Measurements from ENCODE around the gene CYP2U1. TPM values are rescaled to one million over a fixed set of nuclear protein-coding genes. Genes with fewer than 3 reads are reported as not detected.

The CYP2U1 gene
- total and polyA plus RNA-seq, 9 of the 15 experiments (the other 6 are each of a cell fraction or from before 2014, with no cell fraction given): 0.03 to 0.15 (median 0.07) TPM

DNA sequence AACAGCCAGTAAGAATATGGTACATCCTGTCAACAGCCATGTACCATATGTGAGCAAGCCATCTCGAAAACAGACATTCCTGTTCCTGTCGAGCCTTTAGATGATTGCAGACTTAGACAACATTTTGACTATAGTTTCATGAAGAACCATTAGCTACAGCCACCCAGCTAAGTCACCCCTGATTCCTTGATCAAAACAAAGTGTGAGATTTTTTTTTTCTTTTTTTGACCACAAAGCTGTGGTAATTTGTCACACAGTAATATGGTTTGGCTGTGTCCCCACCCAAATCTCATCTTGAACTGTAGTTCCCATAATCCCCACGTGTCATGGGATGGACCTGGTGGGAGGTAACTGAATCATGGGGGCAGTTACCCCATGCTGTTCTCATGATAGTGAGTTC, 43.2 kb downstream of the CYP2U1 start:
- no peak overlapping the region for H3K4me3 ChIP-seq
- TF ChIP-seq CBX2 (IDR thresholded peaks at IDR 0.05; ENCODE audit: insufficient read depth, low read length, poor library complexity, severe bottlenecking) (no peak), ETS2 (tag; IDR thresholded peaks at IDR 0.05; ENCODE audit: borderline replicate concordance, poor library complexity, severe bottlenecking) (no peak), ZC3H4 (CRISPR knock-in tag; IDR thresholded peaks at IDR 0.05; ENCODE audit: borderline replicate concordance) (no peak), RUNX1 (IDR thresholded peaks at IDR 0.05; ENCODE audit: low read depth) (no peak), ZSCAN29 (IDR thresholded peaks at IDR 0.05) (no peak), ATF7 (IDR thresholded peaks at IDR 0.05) (no peak), ZNF507 (tag; conservative IDR thresholded peaks at IDR 0.05) (no peak), TAL1 (IDR thresholded peaks at IDR 0.05) (no peak), TEAD4 (IDR thresholded peaks at IDR 0.05; ENCODE audit: low read length) (no peak), TEAD4 (CRISPR knock-in tag; IDR thresholded peaks at IDR 0.05; ENCODE audit: borderline replicate concordance) (no peak), NR4A1 (CRISPR knock-in tag; IDR thresholded peaks at IDR 0.05) (no peak), NR4A1 (tag; IDR thresholded peaks at IDR 0.05) (no peak)
- TF ChIP-seq, protein P1, sequence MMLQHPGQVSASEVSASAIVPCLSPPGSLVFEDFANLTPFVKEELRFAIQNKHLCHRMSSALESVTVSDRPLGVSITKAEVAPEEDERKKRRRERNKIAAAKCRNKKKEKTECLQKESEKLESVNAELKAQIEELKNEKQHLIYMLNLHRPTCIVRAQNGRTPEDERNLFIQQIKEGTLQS (IDR thresholded peaks at IDR 0.05): no peak
- TF ChIP-seq, protein P1 (CRISPR knock-in tag; conservative IDR thresholded peaks at IDR 0.05): no peak
- TF ChIP-seq, protein P2, sequence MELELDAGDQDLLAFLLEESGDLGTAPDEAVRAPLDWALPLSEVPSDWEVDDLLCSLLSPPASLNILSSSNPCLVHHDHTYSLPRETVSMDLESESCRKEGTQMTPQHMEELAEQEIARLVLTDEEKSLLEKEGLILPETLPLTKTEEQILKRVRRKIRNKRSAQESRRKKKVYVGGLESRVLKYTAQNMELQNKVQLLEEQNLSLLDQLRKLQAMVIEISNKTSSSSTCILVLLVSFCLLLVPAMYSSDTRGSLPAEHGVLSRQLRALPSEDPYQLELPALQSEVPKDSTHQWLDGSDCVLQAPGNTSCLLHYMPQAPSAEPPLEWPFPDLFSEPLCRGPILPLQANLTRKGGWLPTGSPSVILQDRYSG (tag; conservative IDR thresholded peaks at IDR 0.05; ENCODE audit: low read depth): no peak
- TF ChIP-seq, protein P3, sequence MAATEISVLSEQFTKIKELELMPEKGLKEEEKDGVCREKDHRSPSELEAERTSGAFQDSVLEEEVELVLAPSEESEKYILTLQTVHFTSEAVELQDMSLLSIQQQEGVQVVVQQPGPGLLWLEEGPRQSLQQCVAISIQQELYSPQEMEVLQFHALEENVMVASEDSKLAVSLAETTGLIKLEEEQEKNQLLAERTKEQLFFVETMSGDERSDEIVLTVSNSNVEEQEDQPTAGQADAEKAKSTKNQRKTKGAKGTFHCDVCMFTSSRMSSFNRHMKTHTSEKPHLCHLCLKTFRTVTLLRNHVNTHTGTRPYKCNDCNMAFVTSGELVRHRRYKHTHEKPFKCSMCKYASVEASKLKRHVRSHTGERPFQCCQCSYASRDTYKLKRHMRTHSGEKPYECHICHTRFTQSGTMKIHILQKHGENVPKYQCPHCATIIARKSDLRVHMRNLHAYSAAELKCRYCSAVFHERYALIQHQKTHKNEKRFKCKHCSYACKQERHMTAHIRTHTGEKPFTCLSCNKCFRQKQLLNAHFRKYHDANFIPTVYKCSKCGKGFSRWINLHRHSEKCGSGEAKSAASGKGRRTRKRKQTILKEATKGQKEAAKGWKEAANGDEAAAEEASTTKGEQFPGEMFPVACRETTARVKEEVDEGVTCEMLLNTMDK (IDR thresholded peaks at IDR 0.05; ENCODE audit: borderline replicate concordance, insufficient read depth, low read depth, low read length, poor library complexity, severe bottlenecking): no peak
- no peaks in the 10 kb centered on the region for H3K9me1 ChIP-seq (ENCODE audit: control insufficient read depth, insufficient read depth, low read length)
- no peaks in the 10 kb centered on the region for H3K79me2 ChIP-seq (ENCODE audit: control insufficient read depth, insufficient read depth, low read length)
- H4K20me1 ChIP-seq (replicated peaks; ENCODE audit: control insufficient read depth, insufficient read depth, low read length): no peaks in the 10 kb centered on the region
- H3K27me3 ChIP-seq (ENCODE audit: control insufficient read depth in 2 of 2, insufficient read depth in 2 of 2, low read length in 2 of 2): no peaks in the 10 kb centered on the region
- 18% methylated on average over 3 of the region's 3 CpGs for WGBS (ENCODE audit: insufficient coverage, low coverage, missing lambda C conversion rate)
- no peaks in the 10 kb centered on the region; the same call in 1 of the 2 replicates for H3K9me3 ChIP-seq (replicated peaks; ENCODE audit: control insufficient read depth, insufficient read depth, low read depth, low read length)
- peaks cover 3 to 7% of the 10 kb centered on the region in 2 experiments; a peak in 1 of 5 replicates for H3K4me1 ChIP-seq (replicated peaks in 1 of 2; ENCODE audit: control insufficient read depth in 2 of 2, insufficient read depth in 2 of 2, low read length in 2 of 2)
- FAIRE-seq (no peak), DNase-seq (ENCODE audit: extremely low read depth in 1 of 4, low spot score in 3 of 4) (no peak), ATAC-seq (no peak)
- no peak overlapping the region for H3K27ac ChIP-seq (ENCODE audit: extremely low read depth, low read depth, low read length)
- H3K36me3 ChIP-seq (ENCODE audit: control insufficient read depth, insufficient read depth, low read length): no peaks in the 10 kb centered on the region
- in situ Hi-C loops (cut with MboI) (no loop called here), intact Hi-C loops (cut with micrococcal nuclease) (no loop called here)
- H3K4me2 ChIP-seq (ENCODE audit: insufficient read depth, low read length): no peak overlapping the region
- no peak overlapping the region for H2AFZ ChIP-seq (ENCODE audit: low read depth, low read length)
- POLR2A ChIA-PET: no interaction called here
- CTCF ChIA-PET (ENCODE audit: low intra/inter-chr PET ratio): no interaction called here
- no TSS peak for BruUV-seq (replicated peaks)
- no peak overlapping the region for H3K9ac ChIP-seq (ENCODE audit: insufficient read depth in 1 of 2, low read depth in 2 of 2, low read length in 2 of 2)
